K562 (cell line): Measurements from ENCODE around the gene HS3ST3B1. TPM values are rescaled to one million over a fixed set of nuclear protein-coding genes. Genes with fewer than 3 reads are reported as not detected.

ENCODE experiments used
- ATAC-seq: fragments of 200-7000 bp; cut with Tn5 transposase; 3 replicates; pipeline ENCODE4 v1.9.1; 2020; ENCODE audit warnings: moderate library complexity
- BruUV-seq: library from RNA; stranded (reverse); fragments of 400-500 nt; replicated peaks from 2 replicates; lab custom pipeline; 2021; lab: Mats Ljungman, UMichigan
- CTCF ChIA-PET: fragments of 300-600 bp; formaldehyde crosslinking; extraction: SDS; loops from one replicate; lab custom pipeline; 2021; ENCODE audit warnings: low intra/inter-chr PET ratio; lab: Yijun Ruan, JAX
- POLR2A ChIA-PET: fragments of 300-600, 350-650 bp; sonication (Branson Sonifier 250); formaldehyde crosslinking; extraction: SDS; loops from one replicate; lab custom pipeline; 2021; ENCODE audit warnings: antibody characterized with exemption, inconsistent platforms; lab: Yijun Ruan, JAX
- DNase-seq, 4 experiments: peaks; one replicate each; pipeline versions ENCODE4 v3.0.0 to v3.0.0-alpha.2; 2011 to 2018; ENCODE audit warnings: low spot score in 3 of 4, mixed read lengths in 3 of 4; ENCODE audit errors: extremely low read depth in 1 of 4
- FAIRE-seq: peaks from 2 replicates; lab custom pipeline; 2011; peaks lifted over from hg19 to GRCh38; lab: Jason Lieb, UNC
- H2AFZ ChIP-seq: 2 replicates; pipeline ENCODE4 v1.6.0; 2011; ENCODE audit warnings: low read depth, low read length, control low read depth, inconsistent platforms
- H3K27ac ChIP-seq: fragments of 200-600 bp; 3 replicates; pipeline ENCODE4 v1.8.0; 2011; ENCODE audit warnings: low read depth, mild to moderate bottlenecking, control low read depth, inconsistent platforms, low read length, moderate library complexity, mixed read lengths; ENCODE audit errors: extremely low read depth
- H3K27me3 ChIP-seq, 2 experiments: fragments of 300-600 bp in 1 of 2; 2 replicates in 1 of 2; 3 replicates in 1 of 2; pipeline versions ENCODE4 v1.6.0 to v1.8.0; 2011; ENCODE audit warnings: inconsistent platforms in 2 of 2, low read length in 2 of 2, mild to moderate bottlenecking in 1 of 2, mixed read lengths in 1 of 2, moderate library complexity in 1 of 2; ENCODE audit not compliant: control insufficient read depth in 2 of 2, insufficient read depth in 2 of 2
- H3K36me3 ChIP-seq: fragments of 300-600 bp; 3 replicates; pipeline ENCODE4 v1.8.0; 2011; ENCODE audit warnings: mild to moderate bottlenecking, low read length, inconsistent platforms; ENCODE audit not compliant: control insufficient read depth, insufficient read depth
- H3K4me1 ChIP-seq, 2 experiments: fragments of 200-600 bp in 1 of 2; replicated peaks in 1 of 2; 2 replicates in 1 of 2; 3 replicates in 1 of 2; pipeline versions ENCODE4 v1.5.1 to v1.8.0; 2011; ENCODE audit warnings: inconsistent platforms in 2 of 2, low read length in 2 of 2, mild to moderate bottlenecking in 1 of 2, mixed read lengths in 1 of 2, moderate library complexity in 1 of 2; ENCODE audit not compliant: control insufficient read depth in 2 of 2, insufficient read depth in 2 of 2
- H3K4me2 ChIP-seq: 2 replicates; pipeline ENCODE4 v1.6.1; 2011; ENCODE audit warnings: low read length, control low read depth, inconsistent platforms, mixed read lengths; ENCODE audit not compliant: insufficient read depth
- H3K4me3 ChIP-seq: fragments of 200-600 bp; sonication (generic), shearing (Covaris generic); 2 replicates; pipeline ENCODE4 v1.5.1; 2016; ENCODE audit warnings: control low read depth, inconsistent platforms
- H3K79me2 ChIP-seq: fragments of 200-600 bp; 3 replicates; pipeline ENCODE4 v1.8.0; 2011; ENCODE audit warnings: low read length, inconsistent platforms; ENCODE audit not compliant: control insufficient read depth, insufficient read depth
- H3K9ac ChIP-seq, 2 experiments: 2 replicates each; pipeline versions ENCODE4 v1.6.0 to v1.6.1; 2011; ENCODE audit warnings: low read depth in 2 of 2, low read length in 2 of 2, control low read depth in 1 of 2, inconsistent platforms in 1 of 2, mild to moderate bottlenecking in 1 of 2, mixed read lengths in 1 of 2; ENCODE audit not compliant: insufficient read depth in 1 of 2
- H3K9me1 ChIP-seq: one replicate; pipeline ENCODE4 v1.6.0; 2011; ENCODE audit warnings: inconsistent platforms, mild to moderate bottlenecking, low read length, moderate library complexity; ENCODE audit not compliant: control insufficient read depth, insufficient read depth
- H3K9me3 ChIP-seq: replicated peaks from 2 replicates; pipeline ENCODE4 v1.5.1; 2011; ENCODE audit warnings: low read depth, low read length, inconsistent platforms; ENCODE audit not compliant: control insufficient read depth, insufficient read depth
- H4K20me1 ChIP-seq: replicated peaks from 2 replicates; pipeline ENCODE4 v1.6.1; 2011; ENCODE audit warnings: low read length, inconsistent platforms, mixed read lengths; ENCODE audit not compliant: control insufficient read depth, insufficient read depth
- BRF1 ChIP-seq: IDR thresholded peaks from 3 replicates; pipeline ENCODE4 v1.6.1; 2011; ENCODE audit warnings: borderline replicate concordance, mild to moderate bottlenecking; ENCODE audit not compliant: insufficient read length; ENCODE audit errors: extremely low read depth
- RBM17 ChIP-seq: fragments of 200-400 bp; formaldehyde crosslinking; IDR thresholded peaks from 2 replicates; pipeline ENCODE4 v1.6.1; 2017; ENCODE audit warnings: low read depth, mild to moderate bottlenecking, low read length, borderline replicate concordance
- SREBF1 ChIP-seq: fragments of 150-350 bp; IDR thresholded peaks from 2 replicates; pipeline ENCODE4 v1.6.1; 2014; ENCODE audit warnings: antibody characterized with exemption, low read depth, low read length, borderline replicate concordance
- ZC3H8 ChIP-seq: fragments of 450-650 bp; IDR thresholded peaks from 2 replicates; pipeline ENCODE4 v1.6.1; 2017
- ZFP30 ChIP-seq: fragments of 250-450 bp; sonication (Bioruptor Pico); IDR thresholded peaks from 2 replicates; pipeline ENCODE4 v1.8.0; 2022; ENCODE audit warnings: moderate library complexity, mild to moderate bottlenecking, inconsistent platforms, borderline replicate concordance
- ZFP36 ChIP-seq: fragments of 150-350 bp; IDR thresholded peaks from 2 replicates; pipeline ENCODE4 v1.6.1; 2018; ENCODE audit warnings: low read length, low read depth; ENCODE audit not compliant: partially characterized antibody
- ZNF174 ChIP-seq: fragments of 250-450 bp; sonication (Bioruptor Pico); IDR thresholded peaks from 2 replicates; pipeline ENCODE4 v1.4.0; 2020; ENCODE audit warnings: mild to moderate bottlenecking
- WGBS: fragments of 100-300 bp; shearing (Covaris generic); methylation state at CpG from one replicate; pipeline ENCODE4 v1.1.6; 2016; ENCODE audit warnings: low coverage, mixed read lengths; ENCODE audit not compliant: insufficient coverage; ENCODE audit errors: missing lambda C conversion rate; 5-methylcytosine and 5-hydroxymethylcytosine counted together
- in situ Hi-C: fragments of 300-500 bp; cut with MboI; formaldehyde crosslinking; loops from 4 replicates; pipeline ENCODE4 v1.15.0; 2018; ENCODE audit warnings: inconsistent platforms, mixed read lengths
- intact Hi-C: fragments of 100-400 bp; cut with micrococcal nuclease; formaldehyde crosslinking; loops from 2 replicates; pipeline ENCODE4 v1.14.2; 2022
- polyA plus RNA-seq, 8 experiments: library from polyadenylated mRNA; depleted of rRNA in 4 of 8; stranded (reverse) in 5 of 8; unstranded in 3 of 8; fragments of >200 nt; fragmentation: Nextera tagmentation in 2 of 8; fragmentation: Illumina TruSeq in 1 of 8; extraction: Ambion mirVana in 2 of 8; extraction: Trizol in 1 of 8; gene quantifications; 2 replicates each; pipeline versions ENCODE4 v1.2.1 to v1.2.3, GENCODE V29; 2011 to 2014; ENCODE audit warnings: inconsistent platforms in 1 of 8, missing spikeins in 1 of 8
- total RNA-seq, 7 experiments: library from RNA; depleted of rRNA in 6 of 7; stranded (reverse); fragments of >200 nt in 6 of 7; fragmentation: Illumina TruSeq in 2 of 7; extraction: Trizol in 2 of 7; gene quantifications; 2 replicates each; pipeline versions ENCODE4 v1.2.1 to v1.2.3, GENCODE V29; 2011 to 2021; ENCODE audit warnings: low replicate concordance in 1 of 7
- TF ChIP-seq, protein P1 (sequence below): sonication (generic); formaldehyde crosslinking; IDR thresholded peaks from 2 replicates; pipeline ENCODE4 v1.8.0; 2022; ENCODE audit warnings: mild to moderate bottlenecking, missing genetic modification reagents, borderline replicate concordance
- TF ChIP-seq, protein P2 (sequence below), 2 experiments: fragments of 450-650 bp in 1 of 2; sonication (generic) in 1 of 2; formaldehyde crosslinking; conservative IDR thresholded peaks; 2 replicates each; pipeline versions ENCODE4 v1.4.0 to v1.8.1; 2020 to 2022; ENCODE audit warnings: mild to moderate bottlenecking in 1 of 2, missing genetic modification reagents in 1 of 2

The HS3ST3B1 gene
- total and polyA plus RNA-seq, 9 of the 15 experiments (the other 6 are each of a cell fraction or from before 2014, with no cell fraction given) = 1.9 to 12.9 (median 3.7) TPM

DNA sequence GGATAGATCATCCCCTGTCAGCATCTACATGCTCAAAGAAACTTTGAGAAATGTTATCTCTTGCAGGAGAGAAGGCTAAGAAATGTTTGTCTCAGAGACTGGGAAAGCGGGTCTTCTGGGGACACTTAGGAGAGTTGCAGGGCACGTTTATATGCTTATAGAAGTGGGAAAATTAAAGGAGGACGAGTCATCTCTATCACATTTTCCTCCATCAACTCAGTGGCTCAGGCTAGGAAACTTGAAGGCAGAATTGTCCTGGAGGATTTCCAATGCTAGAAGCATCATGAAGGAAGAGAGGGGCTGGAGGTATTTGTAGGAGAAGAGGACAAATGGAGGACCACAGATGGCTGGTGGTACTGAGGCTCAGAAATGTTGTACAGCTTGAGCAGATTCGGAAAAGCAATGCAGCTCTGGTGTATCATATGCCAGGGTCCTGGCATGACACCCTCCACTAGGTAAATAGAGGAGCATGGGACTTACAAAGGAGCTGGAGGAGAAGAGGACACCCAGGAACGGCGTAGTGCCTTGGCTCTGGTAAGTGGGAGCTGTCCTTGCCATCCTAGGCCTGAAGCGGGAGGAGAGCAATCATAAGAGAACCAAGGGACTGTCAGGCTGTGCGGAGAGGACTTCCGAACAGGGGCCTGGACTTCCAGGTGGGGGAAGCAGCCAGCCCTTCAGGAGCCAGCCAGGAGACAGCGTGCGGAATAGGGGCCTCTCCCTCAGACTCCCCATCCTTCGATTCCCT is 4.5 kb upstream of the HS3ST3B1 start:
- CTCF ChIA-PET = no interaction called here
- no TSS peak for BruUV-seq
- H3K27ac ChIP-seq = no peak overlapping the region
- no peaks in the 10 kb centered on the region for H3K9me3 ChIP-seq
- WGBS = 43% methylated on average over 5 of the region's 12 CpGs
- no peak overlapping the region for H3K4me2 ChIP-seq
- intact Hi-C loops (loop anchor here (10.0 kb wide), 2 partner anchors 518 to 628 kb away; no protein-coding TSS in a partner anchor), in situ Hi-C loops (no loop called here)
- peaks cover 2 to 18% of the 10 kb centered on the region in 2 experiments; a peak in 3 of 5 replicates for H3K4me1 ChIP-seq
- H3K4me3 ChIP-seq = no peak overlapping the region
- no peak for DNase-seq
- no peaks in the 10 kb centered on the region for H3K9me1 ChIP-seq
- no peak overlapping the region for H3K9ac ChIP-seq
- POLR2A ChIA-PET = interaction anchor here (0.7 kb wide), 1 partner anchor 258 kb away, joined by 3 read pairs; no protein-coding TSS in a partner anchor
- H3K79me2 ChIP-seq = peaks cover 3% of the 10 kb centered on the region; the same call in 1 of the 3 replicates
- H2AFZ ChIP-seq = no peak overlapping the region
- TF ChIP-seq ZFP30 (CRISPR knock-in tag) = no peak
- TF ChIP-seq RBM17 = no peak
- no peak for TF ChIP-seq SREBF1
- TF ChIP-seq ZNF174 (CRISPR knock-in tag) = no peak
- TF ChIP-seq, protein P1, sequence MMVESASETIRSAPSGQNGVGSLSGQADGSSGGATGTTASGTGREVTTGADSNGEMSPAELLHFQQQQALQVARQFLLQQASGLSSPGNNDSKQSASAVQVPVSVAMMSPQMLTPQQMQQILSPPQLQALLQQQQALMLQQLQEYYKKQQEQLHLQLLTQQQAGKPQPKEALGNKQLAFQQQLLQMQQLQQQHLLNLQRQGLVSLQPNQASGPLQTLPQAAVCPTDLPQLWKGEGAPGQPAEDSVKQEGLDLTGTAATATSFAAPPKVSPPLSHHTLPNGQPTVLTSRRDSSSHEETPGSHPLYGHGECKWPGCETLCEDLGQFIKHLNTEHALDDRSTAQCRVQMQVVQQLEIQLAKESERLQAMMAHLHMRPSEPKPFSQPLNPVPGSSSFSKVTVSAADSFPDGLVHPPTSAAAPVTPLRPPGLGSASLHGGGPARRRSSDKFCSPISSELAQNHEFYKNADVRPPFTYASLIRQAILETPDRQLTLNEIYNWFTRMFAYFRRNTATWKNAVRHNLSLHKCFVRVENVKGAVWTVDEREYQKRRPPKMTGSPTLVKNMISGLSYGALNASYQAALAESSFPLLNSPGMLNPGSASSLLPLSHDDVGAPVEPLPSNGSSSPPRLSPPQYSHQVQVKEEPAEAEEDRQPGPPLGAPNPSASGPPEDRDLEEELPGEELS = no peak
- no peak for TF ChIP-seq BRF1
- TF ChIP-seq, protein P2, sequence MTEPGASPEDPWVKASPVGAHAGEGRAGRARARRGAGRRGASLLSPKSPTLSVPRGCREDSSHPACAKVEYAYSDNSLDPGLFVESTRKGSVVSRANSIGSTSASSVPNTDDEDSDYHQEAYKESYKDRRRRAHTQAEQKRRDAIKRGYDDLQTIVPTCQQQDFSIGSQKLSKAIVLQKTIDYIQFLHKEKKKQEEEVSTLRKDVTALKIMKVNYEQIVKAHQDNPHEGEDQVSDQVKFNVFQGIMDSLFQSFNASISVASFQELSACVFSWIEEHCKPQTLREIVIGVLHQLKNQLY (CRISPR knock-in tag; conservative IDR thresholded peaks at IDR 0.05) = no peak
- TF ChIP-seq ZFP36 = no peak
- TF ChIP-seq ZC3H8 = no peak
- TF ChIP-seq, all 486 proteins: peak for 0
- H3K36me3 ChIP-seq = no peaks in the 10 kb centered on the region
- FAIRE-seq (no peak), ATAC-seq (no peak)
- peaks cover 0 to 6% of the 10 kb centered on the region in 2 experiments; a peak in 3 of 5 replicates for H3K27me3 ChIP-seq
- H4K20me1 ChIP-seq = no peaks in the 10 kb centered on the region
